ENCODE results near the gene PCDH9.

Gene PCDH9

DNA sequence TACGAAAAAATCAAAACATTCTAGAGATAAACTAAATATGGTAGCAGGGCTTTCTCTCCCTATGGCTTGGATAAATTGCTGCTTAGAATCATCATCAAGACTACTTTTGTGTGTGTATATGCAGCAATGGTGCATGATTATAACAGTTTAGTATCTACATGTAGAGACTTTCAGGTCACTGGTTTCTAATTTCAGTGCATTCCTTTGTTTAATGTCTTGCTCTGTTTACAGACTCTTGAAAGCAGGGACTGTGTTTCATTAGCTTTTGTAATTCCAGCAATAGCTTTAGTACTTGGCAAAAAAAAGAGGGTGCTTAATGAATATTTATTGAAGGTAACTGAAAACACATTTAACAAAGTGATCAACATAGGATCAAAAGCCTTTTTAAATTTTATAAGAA lies 420.7 kb downstream of the PCDH9 start:
- no peaks in the 10 kb centered on the region for H3K36me3 ChIP-seq (ENCODE audit: insufficient read depth, low read length)
- H3K4me3 ChIP-seq (ENCODE audit: low read depth, low read length, poor library complexity, severe bottlenecking) = no peak overlapping the region
- H3K79me2 ChIP-seq (ENCODE audit: insufficient read depth, low read length) = no peaks in the 10 kb centered on the region
- TF ChIP-seq EZH2 (IDR thresholded peaks at IDR 0.05; ENCODE audit: borderline replicate concordance, low read length) (no peak), CTCF (IDR thresholded peaks at IDR 0.05; ENCODE audit: low read length) (no peak)
- no peaks in the 10 kb centered on the region for H3K9me2 ChIP-seq (ENCODE audit: low read depth, low read length)
- no peak overlapping the region for H3K9ac ChIP-seq (ENCODE audit: low read length)
- no peaks in the 10 kb centered on the region for H4K20me1 ChIP-seq (ENCODE audit: insufficient read depth, low read length)
- no peaks in the 10 kb centered on the region for H3F3A ChIP-seq (ENCODE audit: insufficient read depth, low read length)
- no peak overlapping the region for H3K27ac ChIP-seq (ENCODE audit: low read depth, low read length, poor library complexity, severe bottlenecking)
- H3K27me3 ChIP-seq (ENCODE audit: insufficient read depth, low read length) = no peaks in the 10 kb centered on the region
- no peak overlapping the region for H3K4me2 ChIP-seq (ENCODE audit: low read length)
- H3K9me3 ChIP-seq (ENCODE audit: low read length) = peaks cover 13% of the 10 kb centered on the region
- 0 out of 2 replicates have a peak overlapping the region, but pooled peaks have one; percentile 56 for H2AFZ ChIP-seq (ENCODE audit: low read length)
- peaks cover 3% of the 10 kb centered on the region for H3K4me1 ChIP-seq (ENCODE audit: insufficient read depth, low read length, severe bottlenecking)

DNA sequence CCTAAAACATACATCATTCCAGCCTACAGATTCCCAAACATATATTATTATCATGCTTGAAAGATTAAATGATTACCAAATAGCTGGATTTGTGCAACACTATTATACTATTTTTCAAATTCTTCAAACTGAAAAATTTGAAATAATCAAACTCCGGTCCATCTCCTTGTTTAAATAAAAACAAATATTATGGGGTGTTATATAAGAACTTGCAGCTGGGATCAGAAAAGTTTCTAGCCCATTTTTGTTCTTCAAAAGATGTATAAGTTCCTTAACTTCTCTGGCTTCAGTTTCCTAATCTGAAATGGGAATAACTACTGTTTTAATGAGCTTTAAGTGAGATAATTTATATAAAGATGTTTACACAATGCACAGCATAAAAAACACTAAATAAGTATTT lies 422.9 kb downstream of the PCDH9 start:
- peaks cover 19% of the 10 kb centered on the region for H3K4me1 ChIP-seq (ENCODE audit: insufficient read depth, low read length, severe bottlenecking)
- peaks cover 11% of the 10 kb centered on the region for H3K9me3 ChIP-seq (ENCODE audit: low read length)
- H3K79me2 ChIP-seq (ENCODE audit: insufficient read depth, low read length) = no peaks in the 10 kb centered on the region
- peak overlapping the region; percentile 18; the same call in 1 of the 2 replicates for H2AFZ ChIP-seq (ENCODE audit: low read length)
- H4K20me1 ChIP-seq (ENCODE audit: insufficient read depth, low read length) = no peaks in the 10 kb centered on the region
- no peaks in the 10 kb centered on the region for H3K27me3 ChIP-seq (ENCODE audit: insufficient read depth, low read length)
- no peak overlapping the region for H3K4me3 ChIP-seq (ENCODE audit: low read depth, low read length, poor library complexity, severe bottlenecking)
- no peak overlapping the region for H3K4me2 ChIP-seq (ENCODE audit: low read length)
- TF ChIP-seq EZH2 (IDR thresholded peaks at IDR 0.05; ENCODE audit: borderline replicate concordance, low read length) (no peak), CTCF (IDR thresholded peaks at IDR 0.05; ENCODE audit: low read length) (no peak)
- no peaks in the 10 kb centered on the region for H3F3A ChIP-seq (ENCODE audit: insufficient read depth, low read length)
- H3K27ac ChIP-seq (ENCODE audit: low read depth, low read length, poor library complexity, severe bottlenecking) = no peak overlapping the region
- no peaks in the 10 kb centered on the region for H3K36me3 ChIP-seq (ENCODE audit: insufficient read depth, low read length)
- no peaks in the 10 kb centered on the region for H3K9me2 ChIP-seq (ENCODE audit: low read depth, low read length)
- no peak overlapping the region for H3K9ac ChIP-seq (ENCODE audit: low read length)

DNA sequence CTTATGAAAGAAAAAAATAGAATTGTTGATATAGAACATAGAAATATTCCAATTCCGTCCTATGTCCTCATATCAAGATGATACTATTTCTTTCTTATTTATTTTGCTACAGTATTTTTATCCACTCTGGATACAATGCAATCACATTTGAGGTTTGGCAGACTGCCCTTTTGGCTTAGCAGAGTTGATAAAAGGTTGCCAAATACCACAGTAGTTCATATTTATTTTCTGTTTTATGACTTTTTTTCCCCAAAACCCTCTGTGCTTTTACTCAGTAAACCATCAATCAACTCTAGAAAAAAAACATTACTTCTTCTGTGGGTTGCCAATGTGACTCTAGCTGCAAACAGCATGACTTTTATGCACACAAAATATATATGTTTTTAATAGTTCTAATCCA lies 424.5 kb downstream of the PCDH9 start:
- H3K9ac ChIP-seq (ENCODE audit: low read length) = no peak overlapping the region
- H3K36me3 ChIP-seq (ENCODE audit: insufficient read depth, low read length) = no peaks in the 10 kb centered on the region
- no peaks in the 10 kb centered on the region for H3K79me2 ChIP-seq (ENCODE audit: insufficient read depth, low read length)
- H3F3A ChIP-seq (ENCODE audit: insufficient read depth, low read length) = no peaks in the 10 kb centered on the region
- H3K9me3 ChIP-seq (ENCODE audit: low read length) = peaks cover 7% of the 10 kb centered on the region; the same call in 1 of the 2 replicates
- no peaks in the 10 kb centered on the region for H3K27me3 ChIP-seq (ENCODE audit: insufficient read depth, low read length)
- 0 out of 2 replicates have a peak overlapping the region, but pooled peaks have one; percentile 0 for H2AFZ ChIP-seq (ENCODE audit: low read length)
- peaks cover 25% of the 10 kb centered on the region for H3K4me1 ChIP-seq (ENCODE audit: insufficient read depth, low read length, severe bottlenecking)
- H3K4me3 ChIP-seq (ENCODE audit: low read depth, low read length, poor library complexity, severe bottlenecking) = no peak overlapping the region
- H3K27ac ChIP-seq (ENCODE audit: low read depth, low read length, poor library complexity, severe bottlenecking) = no peak overlapping the region
- TF ChIP-seq CTCF (IDR thresholded peaks at IDR 0.05; ENCODE audit: low read length) = no peak
- TF ChIP-seq EZH2 (IDR thresholded peaks at IDR 0.05; ENCODE audit: borderline replicate concordance, low read length) = no peak
- no peaks in the 10 kb centered on the region for H4K20me1 ChIP-seq (ENCODE audit: insufficient read depth, low read length)
- H3K4me2 ChIP-seq (ENCODE audit: low read length) = no peak overlapping the region
- no peaks in the 10 kb centered on the region for H3K9me2 ChIP-seq (ENCODE audit: low read depth, low read length)

All from OCI-LY1 (cell line).